Thyroid gland (tissue), 4 donors: ENCODE measurements around the gene EHBP1. TPM values are rescaled to one million over a fixed set of nuclear protein-coding genes. Genes with fewer than 3 reads are reported as not detected.

Source experiments
- DNase-seq, 2 donors: peaks; one replicate each; pipeline ENCODE4 v3.0.0-alpha.2; 2019
- H3K27ac ChIP-seq, 3 donors: fragments of 200-600 bp; sonication (generic); 1 replicate in 2 of 3; 2 replicates in 1 of 3; pipeline ENCODE4 v1.5.1; 2016 to 2019; ENCODE audit warnings: mild to moderate bottlenecking in 1 of 3, moderate library complexity in 1 of 3
- H3K27me3 ChIP-seq: fragments of 200-600 bp; sonication (generic); one replicate; pipeline ENCODE4 v1.5.1; 2019
- H3K36me3 ChIP-seq, 2 donors: fragments of 200-600 bp; sonication (generic); one replicate each; pipeline ENCODE4 v1.5.1; 2016 to 2019
- H3K4me1 ChIP-seq, 2 donors: fragments of 200-600 bp; sonication (generic); one replicate each; pipeline ENCODE4 v1.5.1; 2017 to 2019
- H3K4me3 ChIP-seq, 3 donors: fragments of 200-600 bp; sonication (generic); replicated peaks in 1 of 3; 1 replicate in 2 of 3; 2 replicates in 1 of 3; pipeline ENCODE4 v1.5.1; 2016; ENCODE audit warnings: mild to moderate bottlenecking in 1 of 3
- H3K9me3 ChIP-seq: fragments of 200-600 bp; sonication (generic); one replicate; pipeline ENCODE4 v1.5.1; 2017
- POLR2A ChIP-seq, 2 donors: fragments of 450-650 bp; IDR thresholded peaks; one replicate each; pipeline ENCODE4 v1.6.1; 2017; ENCODE audit warnings: antibody characterized with exemption in 2 of 2, mild to moderate bottlenecking in 2 of 2, moderate library complexity in 1 of 2
- WGBS, 2 donors: methylation state at CpG; one replicate each; pipeline ENCODE4 v1.1.5; 2017; 5-methylcytosine and 5-hydroxymethylcytosine counted together
- intact Hi-C: fragments of 100-400 bp; cut with DNase I; formaldehyde crosslinking; loops from one replicate; pipeline ENCODE4 v1.15.1; 2023
- total RNA-seq, 4 donors: library from RNA; depleted of rRNA; stranded (reverse); fragments of >200 nt; gene quantifications; one replicate each; pipeline ENCODE4 v1.2.3, GENCODE V29; 2016
- TF ChIP-seq, protein P1 (sequence below), 6 experiments: fragments of 200-600 bp in 3 of 6; fragments of 450-650 bp in 3 of 6; sonication (generic) in 3 of 6; IDR thresholded peaks; one replicate each; pipeline ENCODE4 v1.5.1; 2016 to 2019; ENCODE audit warnings: antibody characterized with exemption in 6 of 6, mild to moderate bottlenecking in 2 of 6, inconsistent platforms in 1 of 6, moderate library complexity in 1 of 6

Gene EHBP1
- total RNA-seq, 4 donors from 2014 or later, result 49.9 to 68.8 (median 57.0) TPM

DNA sequence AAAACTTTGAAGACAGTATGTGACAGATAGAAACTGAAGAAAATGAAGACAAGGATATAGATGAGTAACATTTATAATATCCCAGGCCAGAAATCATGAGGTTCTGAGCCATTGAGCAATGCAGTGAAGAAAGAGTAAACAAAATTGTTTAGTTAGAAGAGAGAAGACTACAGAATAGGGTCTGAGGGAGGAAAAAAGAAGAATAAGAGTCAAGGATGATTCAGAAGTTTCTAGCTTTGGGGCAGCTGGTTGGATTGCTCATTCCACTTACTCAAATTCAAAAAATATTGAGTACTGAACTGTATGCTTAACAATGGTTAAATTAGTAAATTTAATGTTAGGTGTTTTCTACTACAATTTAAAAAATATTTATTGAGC, 190.1 kb downstream of the EHBP1 start:
- H3K27ac ChIP-seq, result no peak overlapping the region
- H3K27me3 ChIP-seq, result no peaks in the 10 kb centered on the region
- no peaks in the 10 kb centered on the region for H3K36me3 ChIP-seq
- intact Hi-C loops, result no loop called here
- no peak for DNase-seq
- no peak for TF ChIP-seq POLR2A (IDR thresholded peaks at IDR 0.05)
- TF ChIP-seq, protein P1, sequence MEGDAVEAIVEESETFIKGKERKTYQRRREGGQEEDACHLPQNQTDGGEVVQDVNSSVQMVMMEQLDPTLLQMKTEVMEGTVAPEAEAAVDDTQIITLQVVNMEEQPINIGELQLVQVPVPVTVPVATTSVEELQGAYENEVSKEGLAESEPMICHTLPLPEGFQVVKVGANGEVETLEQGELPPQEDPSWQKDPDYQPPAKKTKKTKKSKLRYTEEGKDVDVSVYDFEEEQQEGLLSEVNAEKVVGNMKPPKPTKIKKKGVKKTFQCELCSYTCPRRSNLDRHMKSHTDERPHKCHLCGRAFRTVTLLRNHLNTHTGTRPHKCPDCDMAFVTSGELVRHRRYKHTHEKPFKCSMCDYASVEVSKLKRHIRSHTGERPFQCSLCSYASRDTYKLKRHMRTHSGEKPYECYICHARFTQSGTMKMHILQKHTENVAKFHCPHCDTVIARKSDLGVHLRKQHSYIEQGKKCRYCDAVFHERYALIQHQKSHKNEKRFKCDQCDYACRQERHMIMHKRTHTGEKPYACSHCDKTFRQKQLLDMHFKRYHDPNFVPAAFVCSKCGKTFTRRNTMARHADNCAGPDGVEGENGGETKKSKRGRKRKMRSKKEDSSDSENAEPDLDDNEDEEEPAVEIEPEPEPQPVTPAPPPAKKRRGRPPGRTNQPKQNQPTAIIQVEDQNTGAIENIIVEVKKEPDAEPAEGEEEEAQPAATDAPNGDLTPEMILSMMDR (IDR thresholded peaks at IDR 0.05), result no peak
- no peaks in the 10 kb centered on the region for H3K4me1 ChIP-seq
- no peak overlapping the region for H3K4me3 ChIP-seq
- H3K9me3 ChIP-seq, result no peaks in the 10 kb centered on the region

DNA sequence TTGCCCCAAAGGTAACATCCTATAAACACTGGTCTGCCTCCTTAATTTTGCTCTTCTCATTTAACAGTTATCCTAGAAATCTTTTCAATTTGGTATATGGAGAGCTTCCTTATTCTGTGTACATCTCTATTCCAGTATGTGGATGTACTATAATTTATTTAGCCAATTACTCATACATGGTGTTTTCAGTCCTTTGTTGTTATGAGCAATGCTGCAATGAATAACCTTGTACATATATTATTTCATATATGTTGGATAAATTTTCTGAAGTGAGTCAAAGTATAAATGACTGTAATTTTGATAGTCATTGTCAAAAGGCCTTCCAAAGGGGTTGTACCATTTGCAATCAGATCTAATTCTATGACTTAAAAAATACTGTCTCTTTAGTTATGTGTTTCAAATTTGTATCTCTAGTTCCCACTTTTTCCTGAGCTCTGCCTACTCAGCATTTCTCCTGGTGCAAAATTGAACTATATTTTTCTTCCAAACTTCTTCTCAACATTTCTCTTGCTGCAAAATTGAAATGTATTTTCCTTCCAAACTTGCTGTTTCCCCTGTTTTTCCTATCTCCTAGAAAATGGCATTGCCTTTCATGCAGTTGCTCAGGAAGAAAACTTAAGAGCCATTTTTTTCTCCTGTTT, 191.8 kb downstream of the EHBP1 start:
- no peaks in the 10 kb centered on the region for H3K9me3 ChIP-seq
- intact Hi-C loops, result no loop called here

GRCh38 chr2:62904344-62904743, 198.8 kb downstream of the EHBP1 start:
- Histone ChIP-seq H3K27me3 (no peaks in the 10 kb centered on the region), H3K27ac (no peak overlapping the region), H3K4me1 (no peaks in the 10 kb centered on the region), H3K4me3 (no peak overlapping the region), H3K36me3 (no peaks in the 10 kb centered on the region), H3K9me3 (no peaks in the 10 kb centered on the region)
- TF ChIP-seq POLR2A (IDR thresholded peaks at IDR 0.05), result no peak
- TF ChIP-seq, protein P1 (IDR thresholded peaks at IDR 0.05), result no peak
- DNase-seq, result no peak
- 87 to 88% methylated on average over 2 of the region's 2 CpGs for WGBS, 2 donors
- intact Hi-C loops, result no loop called here

More for the DNA sequence above, 191.8 kb downstream of the EHBP1 start:
- no peaks in the 10 kb centered on the region for H3K27me3 ChIP-seq
- no peaks in the 10 kb centered on the region for H3K36me3 ChIP-seq
- DNase-seq, result no peak
- no peak overlapping the region for H3K4me3 ChIP-seq
- H3K27ac ChIP-seq, result no peak overlapping the region
- TF ChIP-seq, protein P1 (IDR thresholded peaks at IDR 0.05), result no peak
- TF ChIP-seq POLR2A (IDR thresholded peaks at IDR 0.05), result no peak
- H3K4me1 ChIP-seq, result no peaks in the 10 kb centered on the region

DNA sequence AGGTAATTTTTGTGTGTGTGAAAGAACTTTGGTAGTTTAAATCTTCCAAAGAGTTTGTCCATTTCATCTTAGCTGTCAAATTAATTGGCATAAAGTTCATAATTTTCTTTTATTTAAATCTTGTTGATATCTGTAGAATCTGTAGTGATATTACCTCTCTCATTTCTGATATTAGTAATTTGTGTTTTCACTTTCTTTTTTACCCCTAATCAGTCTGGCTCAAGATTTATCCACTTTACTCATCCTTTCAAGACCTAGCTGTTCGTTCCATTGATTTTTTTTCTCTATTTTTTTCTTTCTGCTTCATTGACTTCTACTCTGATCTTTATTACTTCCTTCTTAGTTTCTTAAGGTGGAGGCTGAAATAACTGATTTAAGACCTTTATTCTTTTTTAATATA, 202.6 kb downstream of the EHBP1 start:
- H3K9me3 ChIP-seq, result no peaks in the 10 kb centered on the region
- TF ChIP-seq POLR2A (IDR thresholded peaks at IDR 0.05), result no peak
- TF ChIP-seq, protein P1 (IDR thresholded peaks at IDR 0.05), result no peak
- H3K4me3 ChIP-seq, result no peak overlapping the region
- no peaks in the 10 kb centered on the region for H3K4me1 ChIP-seq
- H3K27me3 ChIP-seq, result no peaks in the 10 kb centered on the region
- intact Hi-C loops, result no loop called here
- no peak for DNase-seq
- H3K27ac ChIP-seq, result no peak overlapping the region
- no peaks in the 10 kb centered on the region for H3K36me3 ChIP-seq
- WGBS, 2 donors, result 45 to 71% methylated on average over 1 of the region's 1 CpG

- intact Hi-C loops, result no loop called here
- no peaks in the 10 kb centered on the region for H3K9me3 ChIP-seq
- DNase-seq, result no peak
- H3K36me3 ChIP-seq, result no peaks in the 10 kb centered on the region
- TF ChIP-seq POLR2A (IDR thresholded peaks at IDR 0.05), result no peak
- TF ChIP-seq, protein P1 (IDR thresholded peaks at IDR 0.05), result no peak
- H3K27ac ChIP-seq, result no peak overlapping the region
- H3K4me1 ChIP-seq, result no peaks in the 10 kb centered on the region
- no peaks in the 10 kb centered on the region for H3K27me3 ChIP-seq
- no peak overlapping the region for H3K4me3 ChIP-seq
Measured at GRCh38 chr2:62913311-62913710, 207.8 kb downstream of the EHBP1 start.
